Measurements from ENCODE around the gene LSAMP.
"Not testable (repeated sequence)": the region's sequence is repeated elsewhere in the genome, so short reads cannot be mapped to it uniquely, and the experiment has no call there.

LSAMP gene

DNA sequence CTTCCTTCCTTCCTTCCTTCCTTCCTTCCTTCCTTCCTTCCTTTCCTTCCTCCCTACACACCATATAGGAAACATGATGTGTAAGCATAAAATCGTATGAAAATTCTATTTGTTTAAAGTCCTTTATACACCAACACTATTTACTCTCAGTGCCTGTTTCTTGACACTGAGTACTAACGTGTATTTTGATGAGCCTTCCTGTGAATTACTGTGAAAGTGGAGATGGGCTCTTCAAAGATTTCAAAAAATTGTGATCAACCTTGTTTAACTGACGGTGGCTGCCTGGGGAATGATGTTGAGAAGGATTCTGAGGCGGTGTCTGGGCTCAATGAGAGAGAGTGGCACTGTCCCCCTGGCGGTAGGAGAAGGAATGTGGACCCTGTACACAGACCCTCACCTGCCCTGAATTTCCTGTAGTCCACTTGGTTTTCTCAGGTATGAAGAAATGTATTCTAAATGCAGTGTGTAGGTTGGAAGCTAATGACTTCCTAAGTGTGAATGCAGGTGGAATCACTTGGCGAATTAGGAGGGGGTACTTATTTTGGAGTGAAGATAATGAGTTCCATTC, 584.0 kb downstream of the LSAMP start:
- no peak for DNase-seq

DNA sequence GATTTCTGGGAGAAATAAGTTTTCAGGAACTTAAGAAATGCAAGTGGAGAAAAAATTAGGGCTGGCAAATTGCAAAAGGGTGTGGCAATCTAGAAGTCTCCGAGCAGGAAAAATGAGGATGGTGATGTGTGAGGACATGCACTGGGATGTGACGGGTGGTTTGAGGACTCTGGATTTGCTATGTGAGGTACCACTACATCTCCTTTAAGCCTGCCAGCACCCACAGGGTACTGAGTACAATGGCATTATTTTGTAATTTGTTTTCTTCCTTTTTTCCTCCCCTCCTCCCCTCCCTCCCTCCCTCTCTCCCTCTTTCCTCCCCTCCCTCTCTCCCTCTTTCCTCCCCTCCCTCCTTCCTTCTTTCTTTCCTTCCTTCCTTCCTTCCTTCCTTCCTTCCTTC, 584.5 kb downstream of the LSAMP start:
- DNase-seq = no peak

DNA sequence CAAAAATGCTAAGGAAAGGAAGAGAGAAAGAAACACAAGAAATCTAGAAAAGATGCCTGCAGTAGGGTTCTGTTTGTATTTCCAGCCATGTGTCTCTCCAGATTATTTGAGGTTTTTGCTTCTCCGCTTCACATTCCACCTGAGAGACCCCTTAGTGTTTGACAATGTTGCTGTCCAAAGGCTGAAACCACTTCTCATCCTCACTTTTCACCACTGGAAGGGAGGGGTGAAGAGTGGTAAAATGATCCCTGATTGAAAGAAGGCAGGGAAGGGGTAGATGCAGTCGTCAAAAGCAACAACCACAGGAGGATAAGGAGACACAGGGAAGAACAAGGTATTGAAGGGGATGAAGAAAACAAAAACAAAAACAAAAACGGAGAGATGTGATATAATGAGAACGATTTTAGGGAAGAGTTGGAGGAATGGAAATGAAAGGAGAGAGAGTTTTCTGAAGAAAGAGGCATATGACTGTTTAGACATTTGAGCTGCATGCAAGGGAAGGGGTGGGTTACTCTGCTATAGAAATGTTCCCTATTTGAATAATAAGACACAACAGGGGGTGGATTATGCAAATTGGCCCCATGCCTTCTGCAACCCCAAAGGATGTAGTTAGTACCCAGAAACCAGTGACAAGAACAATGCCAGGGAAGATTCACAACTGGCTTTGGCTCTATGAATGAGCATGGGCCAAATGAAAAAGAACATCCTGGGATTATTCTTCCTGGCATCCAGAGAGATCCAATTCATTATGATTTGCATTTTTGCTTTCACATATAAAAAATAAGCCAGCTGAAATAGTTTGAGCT, 586.1 kb downstream of the LSAMP start:
- no peak for DNase-seq

DNA sequence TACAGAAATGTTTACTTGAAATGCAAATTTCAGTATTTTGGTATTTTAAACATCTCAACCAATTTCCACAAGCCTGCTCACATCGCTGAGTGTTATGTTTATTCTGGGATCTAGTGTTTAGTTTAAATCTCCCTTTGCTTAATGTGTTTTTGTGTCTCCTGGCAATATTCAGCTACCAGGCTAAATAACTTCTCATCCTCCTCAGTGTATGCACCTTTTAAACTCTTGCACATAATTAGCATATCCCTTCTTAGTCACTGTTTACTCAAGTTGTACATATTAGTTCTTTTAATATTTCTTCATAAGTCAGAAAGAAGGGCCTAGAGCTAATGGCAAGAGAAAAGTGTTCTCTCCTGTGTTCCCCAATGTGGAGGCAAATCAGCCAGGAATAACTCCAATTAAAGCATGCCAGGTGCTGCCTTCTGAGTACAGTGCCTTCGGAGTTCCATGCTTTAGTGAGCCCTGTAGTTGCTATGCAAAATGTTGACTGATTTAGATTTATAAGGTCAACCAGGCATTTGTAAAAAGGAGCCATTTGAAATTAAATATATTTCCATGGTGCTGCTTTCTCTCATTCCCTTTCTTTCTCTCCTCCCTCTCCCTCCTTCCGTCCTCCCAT, 587.7 kb downstream of the LSAMP start:
- no peak for DNase-seq

DNA sequence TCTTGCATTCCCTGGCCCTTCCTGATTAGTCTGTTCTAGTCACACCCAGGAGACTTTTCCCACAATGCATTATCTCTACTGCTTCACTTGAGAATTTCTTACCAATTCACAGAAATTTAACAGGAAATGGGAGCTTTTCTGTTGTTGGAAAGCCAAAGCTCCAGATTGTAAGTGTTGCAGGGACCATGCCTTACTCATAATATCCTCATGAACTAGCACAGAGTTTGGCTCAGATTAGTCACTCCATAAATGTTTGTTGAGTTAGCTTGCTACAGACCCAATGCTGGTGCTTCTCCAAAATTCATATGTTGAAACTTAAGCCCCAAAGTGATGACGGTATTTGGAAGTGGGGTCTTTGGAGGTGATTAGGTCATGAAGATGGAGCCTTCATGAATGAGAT, 589.4 kb downstream of the LSAMP start:
- no peak for DNase-seq

DNA sequence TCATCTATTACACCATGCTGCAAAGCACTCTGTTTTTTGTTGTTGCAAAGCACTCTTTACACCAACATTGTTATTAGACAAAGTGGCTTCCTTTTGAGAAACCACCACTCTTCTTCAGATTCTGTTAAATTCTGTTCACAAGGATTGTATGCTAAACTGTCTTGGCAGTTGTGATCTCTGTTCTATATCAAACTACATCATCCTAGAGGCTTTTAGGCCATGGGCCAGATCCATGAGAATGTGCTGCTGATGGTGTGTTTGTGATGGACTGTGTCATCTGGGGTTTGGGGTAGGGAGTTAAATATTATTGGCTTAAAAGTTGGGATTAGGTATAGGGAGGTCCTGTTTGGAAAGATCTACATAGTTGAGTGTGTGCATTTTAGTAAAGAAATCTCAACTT, 592.2 kb downstream of the LSAMP start:
- DNase-seq = no peak

DNA sequence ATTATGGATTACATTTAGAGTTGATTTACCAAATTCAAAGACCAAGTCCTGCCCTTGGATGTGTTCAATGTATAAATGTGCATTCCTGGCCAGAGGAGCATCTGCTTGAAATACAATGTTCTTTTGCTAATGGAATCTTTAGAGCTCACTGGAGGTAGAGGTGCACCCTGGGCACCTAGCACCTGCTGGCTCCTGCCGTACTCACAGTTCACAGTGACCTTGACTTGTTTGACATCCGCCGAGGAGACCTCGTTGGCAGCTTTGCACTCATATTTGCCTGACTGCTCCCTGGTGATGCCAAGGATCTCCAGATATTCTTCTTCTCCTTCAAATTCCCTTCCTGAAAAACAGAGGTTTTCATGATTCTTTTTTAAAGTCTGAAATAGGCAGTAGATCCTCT, 593.0 kb downstream of the LSAMP start:
- no peak for DNase-seq

DNA sequence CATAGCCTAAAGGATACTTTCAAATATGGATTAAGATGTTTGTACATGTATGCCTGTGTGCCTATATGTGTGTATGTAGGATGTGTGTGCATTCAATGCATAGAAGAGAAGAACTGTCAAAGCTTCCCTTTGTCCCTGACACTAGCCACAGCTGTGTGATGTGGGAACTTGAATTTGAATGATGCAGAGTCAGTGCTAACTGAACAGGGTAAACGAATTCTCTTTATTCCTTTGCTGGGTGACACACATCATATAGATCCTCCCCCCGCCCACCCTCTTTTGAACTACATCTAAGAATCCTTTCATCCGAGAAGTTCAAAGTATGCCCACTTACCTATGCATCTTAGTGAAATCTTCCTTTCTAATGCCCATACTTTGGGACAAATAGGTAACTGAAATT, 593.7 kb downstream of the LSAMP start:
- DNase-seq = no peak

DNA sequence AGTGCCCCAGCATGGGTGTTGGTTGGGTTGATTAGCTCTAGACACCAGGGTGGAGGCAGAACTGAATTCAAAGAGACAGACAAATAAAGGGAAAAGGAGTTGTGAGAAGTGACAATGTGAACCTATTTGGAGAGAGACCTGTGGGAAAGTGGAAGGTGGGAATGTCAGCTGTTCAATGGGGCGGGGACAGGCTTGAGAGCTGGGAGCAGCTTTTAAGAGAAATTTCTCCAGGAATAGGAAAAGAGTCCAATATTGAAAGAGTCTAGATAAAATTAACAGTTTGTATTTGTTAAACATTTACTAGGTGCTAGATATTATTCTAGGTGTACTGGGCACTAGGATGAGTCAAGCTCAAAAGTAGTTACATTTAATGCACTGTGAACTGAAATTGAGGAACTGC, 596.6 kb downstream of the LSAMP start:
- no peak for DNase-seq

DNA sequence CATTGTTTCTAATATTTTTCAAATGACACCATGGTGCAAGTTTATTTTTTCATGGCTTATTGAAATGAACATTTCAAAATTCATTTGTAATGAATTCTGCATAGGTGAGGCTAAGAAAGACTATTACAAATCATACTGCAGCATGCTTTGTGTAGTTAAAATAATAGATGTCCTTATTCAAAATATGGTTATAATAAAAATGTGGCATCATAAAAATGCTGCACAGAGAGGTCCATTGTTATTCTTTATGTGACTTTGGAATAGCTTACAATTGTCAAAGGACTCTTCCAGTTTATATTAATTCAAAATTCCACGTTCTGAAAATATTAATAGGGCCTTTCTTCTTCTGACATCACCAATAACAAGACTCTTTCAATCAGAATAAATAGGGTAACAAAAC, 599.3 kb downstream of the LSAMP start:
- no peak for DNase-seq

DNA sequence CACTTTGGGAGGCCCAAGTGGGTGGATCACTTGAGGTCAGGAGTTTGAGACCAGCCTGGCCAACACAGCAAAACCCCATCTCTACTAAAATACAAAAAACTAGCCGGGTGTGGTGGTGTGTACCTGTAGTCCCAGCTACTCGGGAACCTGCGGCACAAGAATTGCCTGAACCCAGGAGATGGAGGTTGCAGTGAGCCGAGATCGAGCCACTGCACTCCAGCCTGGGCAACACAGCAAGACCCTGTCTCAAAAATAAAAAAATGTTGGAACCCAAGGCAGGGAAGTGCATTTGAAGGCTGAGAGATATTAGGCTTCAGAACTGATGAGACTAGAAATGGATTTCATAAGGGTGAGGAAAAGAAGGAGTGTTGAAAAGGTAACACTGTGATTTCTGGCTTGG, 600.6 kb downstream of the LSAMP start:
- DNase-seq = not testable (repeated sequence)

DNA sequence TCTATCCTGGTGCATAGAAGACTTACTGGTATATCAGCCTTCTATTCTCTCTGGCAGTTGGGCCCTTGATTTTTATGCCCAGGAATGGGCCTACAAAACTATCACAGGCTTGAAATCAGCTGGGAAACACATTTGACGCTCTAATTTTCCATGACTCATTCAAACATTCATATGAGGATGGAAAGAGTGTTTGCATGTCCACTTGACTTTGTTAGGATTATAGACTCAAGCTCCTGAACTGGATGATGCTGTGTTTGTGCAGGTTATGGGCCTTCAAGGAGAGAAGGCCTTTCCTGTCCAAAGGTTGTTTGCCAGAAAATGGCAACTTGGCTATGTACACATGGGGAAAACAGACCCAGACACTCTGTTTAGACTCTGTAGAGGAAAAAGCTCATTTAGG, 602.1 kb downstream of the LSAMP start:
- DNase-seq = no peak

DNA sequence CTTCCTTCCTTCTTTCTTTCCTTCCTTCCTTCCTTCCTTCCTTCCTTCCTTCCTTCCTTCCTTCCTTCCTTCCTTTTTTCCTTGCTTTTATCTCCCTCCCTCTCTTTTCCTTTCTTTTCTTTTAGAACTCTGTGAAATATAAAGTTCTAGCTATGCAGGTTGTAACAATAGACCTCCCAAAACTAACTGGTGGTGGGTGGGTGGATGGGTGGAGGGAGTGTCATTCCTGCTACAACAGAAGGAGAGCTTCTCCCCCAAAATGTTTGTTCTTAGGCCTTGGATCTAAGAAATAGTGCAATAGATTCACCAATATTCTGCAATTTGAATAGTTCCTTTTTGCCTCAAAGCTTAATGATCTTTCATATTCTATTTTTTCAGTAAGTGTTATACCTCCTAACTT, 606.0 kb downstream of the LSAMP start:
- DNase-seq = no peak

DNA sequence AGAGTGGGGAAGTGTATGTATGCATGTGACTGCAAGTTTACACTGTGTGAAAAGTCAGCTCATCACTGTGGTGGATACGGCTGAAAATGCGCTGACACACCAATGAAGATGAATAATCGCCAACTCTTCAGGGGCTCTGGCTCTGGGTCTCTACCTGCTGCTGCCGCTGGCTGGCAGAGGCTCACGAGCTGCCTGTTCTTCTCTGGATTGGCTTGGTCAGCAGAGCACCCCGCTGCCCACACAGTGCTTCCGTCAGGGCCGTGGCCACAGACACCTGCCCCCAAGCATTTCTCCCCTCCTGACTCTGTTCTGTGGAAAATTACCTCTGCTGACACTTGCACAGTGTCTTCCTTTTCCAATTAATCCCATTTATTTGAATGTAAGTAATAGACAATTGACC, 606.5 kb downstream of the LSAMP start:
- DNase-seq = no peak

DNA sequence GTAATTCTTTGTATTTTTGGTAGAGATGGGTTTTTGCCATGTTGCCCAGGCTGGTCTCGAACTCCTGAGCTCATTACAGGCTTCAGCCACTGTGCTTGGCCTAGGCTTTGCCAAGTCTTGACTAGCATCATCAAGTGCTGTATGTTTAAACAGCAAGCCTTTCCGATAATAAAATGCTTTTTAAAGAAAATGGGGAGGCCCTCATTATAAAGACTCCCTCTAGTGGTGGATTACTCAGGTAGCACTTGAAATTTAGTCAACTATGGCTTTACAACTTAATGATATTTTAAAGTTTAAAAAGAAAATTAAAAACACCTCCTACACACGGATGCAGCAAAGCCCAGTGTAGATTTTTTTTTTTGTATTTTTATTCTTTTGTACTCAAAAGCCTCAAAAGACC, 608.3 kb downstream of the LSAMP start:
- DNase-seq = no peak

DNA sequence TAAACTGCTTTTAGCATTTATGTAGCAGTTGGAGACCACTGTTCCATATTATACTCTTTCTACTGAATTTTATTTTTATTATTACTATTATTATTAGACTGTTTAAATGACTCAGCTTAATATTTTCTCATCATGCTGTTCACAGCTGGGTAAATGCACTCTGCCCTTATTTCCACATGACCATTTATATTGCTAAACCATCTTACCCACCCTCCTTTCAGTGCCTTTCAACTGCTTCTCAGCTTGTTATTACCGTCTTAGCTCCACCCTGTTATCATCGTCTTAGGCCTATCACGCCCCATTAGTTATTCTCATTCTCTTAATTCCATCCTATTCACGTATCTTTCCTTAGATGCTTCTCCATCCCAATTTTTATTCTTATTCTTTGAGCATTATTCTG, 609.3 kb downstream of the LSAMP start:
- no peak for DNase-seq

DNA sequence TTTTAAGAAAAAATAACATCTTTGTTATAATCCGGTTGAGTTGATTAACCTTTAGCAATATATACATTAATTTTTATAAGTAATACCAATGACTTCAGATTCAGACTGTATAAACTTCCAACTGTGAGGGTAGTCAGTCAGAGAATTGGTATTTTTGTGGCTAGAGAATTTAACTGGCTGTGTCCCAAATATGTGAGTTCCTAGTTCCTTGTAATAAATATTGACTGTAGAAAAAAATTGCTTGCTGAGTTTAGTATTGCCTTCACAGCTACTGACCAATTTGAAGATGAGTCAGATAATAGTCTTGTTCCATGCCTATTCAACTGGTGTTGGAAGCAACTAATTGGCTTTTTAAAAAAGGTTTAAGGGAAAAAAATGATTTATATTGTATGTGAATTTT, 611.2 kb downstream of the LSAMP start:
- no peak for DNase-seq

DNA sequence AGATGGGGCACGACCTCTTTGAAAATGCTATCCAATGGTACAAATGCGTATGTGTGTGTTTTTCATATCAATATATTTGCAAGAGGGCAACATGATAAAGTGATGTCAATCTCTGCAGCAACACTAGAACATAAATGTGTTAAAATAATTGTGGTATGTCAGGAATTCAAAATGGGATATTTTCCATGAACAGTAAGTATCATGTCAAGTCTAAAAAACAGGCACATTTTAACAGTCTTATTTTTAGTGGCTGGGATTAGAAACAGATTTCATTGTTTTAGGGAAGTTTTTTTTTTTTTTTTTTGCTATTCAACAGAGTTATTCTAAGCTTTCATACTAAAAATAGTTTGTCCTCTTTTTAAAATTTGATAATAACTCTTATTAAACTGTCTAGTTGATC, 612.2 kb downstream of the LSAMP start:
- DNase-seq = no peak

DNA sequence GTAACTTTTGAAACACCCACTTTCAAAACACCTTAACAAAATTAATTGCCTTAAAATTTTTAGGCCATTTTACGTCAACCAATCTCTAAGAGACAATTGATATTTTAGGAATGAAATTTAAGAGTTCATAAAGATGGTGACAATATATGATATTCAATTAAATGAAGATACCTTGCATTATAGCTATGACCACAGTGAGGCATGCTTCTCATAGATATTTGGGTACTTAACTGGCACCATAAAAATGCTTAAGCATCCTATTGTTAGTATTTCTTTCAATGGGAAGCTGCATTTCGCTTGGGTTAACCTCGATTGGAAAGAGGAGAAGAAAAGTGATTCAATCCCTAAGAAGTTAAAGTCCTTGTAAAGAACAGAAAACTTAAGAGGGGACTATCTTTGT, 613.0 kb downstream of the LSAMP start:
- DNase-seq = no peak

DNA sequence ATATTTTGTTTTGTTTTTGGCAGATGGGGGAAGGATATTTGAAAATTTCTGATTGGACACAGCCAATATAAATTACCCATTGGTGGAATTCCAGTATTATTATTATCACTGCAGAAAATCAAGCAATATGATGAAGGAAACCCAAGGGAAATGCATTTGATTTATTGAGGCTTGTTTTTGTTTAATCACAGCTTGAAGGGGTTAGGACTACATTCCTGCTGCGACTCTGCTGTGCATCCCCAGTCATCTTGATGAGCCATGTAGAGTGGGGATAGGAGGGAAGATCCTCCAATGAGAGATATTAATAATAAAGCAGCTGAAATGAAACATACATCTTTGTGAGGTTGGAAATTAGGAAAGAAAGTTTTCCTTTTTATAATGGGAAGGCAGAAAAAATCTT, 613.4 kb downstream of the LSAMP start:
- DNase-seq = no peak

DNA sequence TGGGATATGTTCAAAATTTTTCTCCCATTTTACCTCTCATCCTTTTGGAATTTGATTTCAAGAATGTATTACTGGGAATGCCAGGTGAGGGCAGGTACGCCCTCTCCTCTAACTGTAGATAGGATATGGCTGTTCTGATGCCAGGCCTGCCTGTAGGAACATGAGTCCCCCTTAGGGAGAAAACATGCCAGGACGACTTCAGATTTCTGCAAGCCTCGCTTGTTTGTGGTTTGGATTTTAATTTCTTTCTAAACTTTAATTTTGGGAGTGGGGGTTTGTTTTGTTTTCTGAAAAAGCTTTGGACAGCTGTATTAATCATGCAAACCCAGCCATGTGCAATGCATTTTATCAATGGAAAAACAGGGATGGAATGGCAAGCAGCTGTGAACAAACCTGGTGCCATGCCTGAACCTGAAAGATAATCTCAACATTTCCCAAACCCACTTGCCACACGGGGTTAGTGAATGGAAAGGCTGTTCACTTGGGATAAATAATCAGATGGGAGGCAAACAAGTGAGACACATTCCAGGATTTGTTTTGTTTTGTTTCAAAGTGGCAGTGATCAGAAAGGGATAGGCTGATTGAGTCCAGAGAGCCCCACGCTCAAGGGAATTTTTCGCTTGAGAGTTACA, 614.4 kb downstream of the LSAMP start:
- no peak for DNase-seq

DNA sequence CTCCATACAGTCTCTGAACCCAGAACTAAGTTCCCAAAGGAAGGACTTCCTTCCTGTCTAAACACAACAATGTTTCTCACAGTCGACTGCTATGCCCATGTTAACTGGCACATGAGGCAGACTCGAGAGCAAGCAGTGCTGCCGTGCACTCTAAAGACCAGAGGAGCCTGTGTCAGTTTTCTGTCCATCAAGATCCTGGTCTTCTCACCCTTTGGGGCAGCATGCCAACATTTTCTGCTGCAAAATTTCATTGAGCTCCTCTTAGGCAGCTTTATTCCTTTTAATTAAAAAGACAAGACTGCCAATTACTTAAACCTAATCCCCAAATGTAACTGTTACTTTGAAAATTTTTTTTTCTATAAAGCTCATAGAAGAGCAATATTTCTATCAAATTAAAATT, 616.9 kb downstream of the LSAMP start:
- DNase-seq = no peak

DNA sequence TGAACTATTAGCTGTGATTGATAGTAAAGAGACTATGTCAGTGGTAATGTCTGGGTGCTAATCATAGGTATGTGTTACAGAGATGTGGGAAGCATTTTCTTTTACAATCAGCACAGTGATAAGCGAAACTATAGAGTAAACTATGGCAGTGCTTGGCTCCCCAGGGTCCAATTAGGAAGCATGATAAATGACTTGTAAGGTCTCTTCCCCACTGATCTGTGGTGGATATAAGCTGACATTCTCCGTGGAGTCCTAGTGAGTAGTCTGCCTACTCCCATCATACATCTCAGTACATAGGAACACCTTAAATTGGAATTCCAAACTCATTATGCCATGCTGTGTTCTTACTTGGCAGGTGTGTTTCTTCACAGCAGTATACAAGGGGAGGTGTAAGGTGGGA, 617.8 kb downstream of the LSAMP start:
- no peak for DNase-seq

DNA sequence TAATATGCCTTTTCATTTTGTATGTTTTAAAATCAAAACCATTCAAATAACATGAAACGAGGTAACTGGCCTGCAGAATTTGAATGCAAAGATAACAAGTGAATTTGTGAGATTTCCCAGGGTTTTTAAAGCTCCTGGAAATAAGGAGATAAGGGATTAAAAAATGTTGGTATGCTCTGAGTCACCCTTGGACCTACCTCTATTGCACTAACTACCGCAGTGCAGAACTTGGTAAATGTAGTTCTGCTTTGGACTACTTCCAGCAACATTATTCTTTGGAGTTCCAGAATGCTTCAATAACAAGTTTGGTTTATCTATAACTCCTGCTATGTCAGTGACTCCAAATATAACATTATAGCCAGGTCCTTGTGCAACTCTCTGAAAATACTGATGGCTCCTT, 620.2 kb downstream of the LSAMP start:
- DNase-seq = no peak

Measured in NCI-H524 treated with DMSO at 0.1 percent for 48 hours (cell line).